Measurements from ENCODE around the gene PURA.

PURA gene

GRCh38 chr5:140174014-140174413 lies 60.1 kb downstream of the PURA start:
- no peak overlapping the region for H3K27ac ChIP-seq (ENCODE audit: low read depth, low read length)
- H2AFZ ChIP-seq (ENCODE audit: low read depth, low read length, severe bottlenecking) = no peak overlapping the region
- no peaks in the 10 kb centered on the region for H3K79me2 ChIP-seq (ENCODE audit: insufficient read depth, low read length)
- 0 out of 2 replicates have a peak, but pooled peaks cover 3% of the 10 kb centered on the region for H3F3A ChIP-seq (ENCODE audit: insufficient read depth)
- no peaks in the 10 kb centered on the region for H4K20me1 ChIP-seq (ENCODE audit: low read depth, low read length)
- no peaks in the 10 kb centered on the region for H3K36me3 ChIP-seq (ENCODE audit: low read length)
- H3K9ac ChIP-seq (ENCODE audit: low read length) = no peak overlapping the region
- no peaks in the 10 kb centered on the region for H3K27me3 ChIP-seq (ENCODE audit: low read length)
- H3K4me2 ChIP-seq (ENCODE audit: low read depth, low read length, poor library complexity, severe bottlenecking) = no peak overlapping the region
- no peaks in the 10 kb centered on the region for H3K9me2 ChIP-seq (replicated peaks; ENCODE audit: insufficient read depth, low read length)
- H3K4me3 ChIP-seq (ENCODE audit: insufficient read depth, low read length, poor library complexity, severe bottlenecking) = no peak overlapping the region
- no peaks in the 10 kb centered on the region for H3K9me3 ChIP-seq (ENCODE audit: insufficient read depth, low read length)
- no peak for TF ChIP-seq CTCF (IDR thresholded peaks at IDR 0.05; ENCODE audit: insufficient read depth, low read length, poor library complexity, severe bottlenecking)
- TF ChIP-seq EZH2phosphoT487 (conservative IDR thresholded peaks at IDR 0.05; ENCODE audit: low read length) = no peak

GRCh38 chr5:140174465-140175366 lies 60.8 kb downstream of the PURA start, which contains the start of gene CYSTM1:
TSS of gene CYSTM1 (plus strand) at chr5:140175188. CDS start at chr5:140194466, 19,278 bp downstream.
- Histone ChIP-seq H3F3A (ENCODE audit: insufficient read depth) (0 out of 2 replicates have a peak, but pooled peaks cover 3% of the 10 kb centered on the region), H3K9ac (ENCODE audit: low read length) (peak within 1 kb of the TSS; percentile 64), H3K4me3 (ENCODE audit: insufficient read depth, low read length, poor library complexity, severe bottlenecking) (peak within 1 kb of the TSS; percentile 71), H3K9me2 (replicated peaks; ENCODE audit: insufficient read depth, low read length) (no peaks in the 10 kb centered on the region), H3K36me3 (ENCODE audit: low read length) (no peaks in the 10 kb centered on the region), H3K27me3 (ENCODE audit: low read length) (no peaks in the 10 kb centered on the region), H4K20me1 (ENCODE audit: low read depth, low read length) (no peaks in the 10 kb centered on the region), H3K9me3 (ENCODE audit: insufficient read depth, low read length) (no peaks in the 10 kb centered on the region), H3K79me2 (ENCODE audit: insufficient read depth, low read length) (no peaks in the 10 kb centered on the region), H3K27ac (ENCODE audit: low read depth, low read length) (no peak within 1 kb of the TSS), H3K4me2 (ENCODE audit: low read depth, low read length, poor library complexity, severe bottlenecking) (peak within 1 kb of the TSS; percentile 74), H2AFZ (ENCODE audit: low read depth, low read length, severe bottlenecking) (peak within 1 kb of the TSS; percentile 90)
- no peak for TF ChIP-seq EZH2phosphoT487 (conservative IDR thresholded peaks at IDR 0.05; ENCODE audit: low read length)
- TF ChIP-seq CTCF (IDR thresholded peaks at IDR 0.05; ENCODE audit: insufficient read depth, low read length, poor library complexity, severe bottlenecking) = no peak

Measured in SU-DHL-6 (cell line).